Activated naive CD8-positive, alpha-beta T cell treated with anti-CD3 and anti-CD28 coated beads, Interleukin-2, amount 10 ng/mL, durations not matched to agents 7 days and 5 days (primary cell): ENCODE measurements around the gene MBD3. TPM values are rescaled to one million over a fixed set of nuclear protein-coding genes. Genes with fewer than 3 reads are reported as not detected.

Source experiments
- ATAC-seq: fragments of 150-1000 bp; cut with Tn5 transposase; one replicate; pipeline ENCODE4 v1.10.0; 2021; ENCODE audit warnings: low read depth, moderate library complexity
- POLR2A ChIA-PET: fragments of 350-600 bp; sonication (Branson Sonifier 250); formaldehyde crosslinking; loops from one replicate; lab custom pipeline; 2021; ENCODE audit warnings: antibody characterized with exemption; lab: Charles Lee
- DNase-seq: peaks from one replicate; pipeline ENCODE4 v3.0.0; 2021
- H3K27ac Mint-ChIP-seq: one replicate; pipeline ENCODE4 v1.8.0; 2022; ENCODE audit warnings: mild to moderate bottlenecking, mixed read lengths
- H3K27me3 Mint-ChIP-seq: one replicate; pipeline ENCODE4 v1.8.0; 2022; ENCODE audit warnings: mild to moderate bottlenecking, moderate library complexity, mixed read lengths
- H3K36me3 Mint-ChIP-seq: one replicate; pipeline ENCODE4 v1.8.0; 2021; ENCODE audit warnings: mild to moderate bottlenecking, mixed read lengths
- H3K4me1 Mint-ChIP-seq: one replicate; pipeline ENCODE4 v1.8.0; 2021; ENCODE audit warnings: mixed read lengths
- H3K4me3 Mint-ChIP-seq: one replicate; pipeline ENCODE4 v1.8.0; 2022; ENCODE audit warnings: mild to moderate bottlenecking, moderate library complexity, mixed read lengths
- H3K9me3 Mint-ChIP-seq: one replicate; pipeline ENCODE4 v1.8.0; 2021; ENCODE audit warnings: mixed read lengths
- total RNA-seq, 2 experiments: library from RNA; stranded (reverse); gene quantifications; one replicate each; pipeline ENCODE4 v1.2.3, GENCODE V29; 2021

The MBD3 gene
- total RNA-seq, 2 experiments from 2014 or later: 68.9 to 72.7 TPM

DNA sequence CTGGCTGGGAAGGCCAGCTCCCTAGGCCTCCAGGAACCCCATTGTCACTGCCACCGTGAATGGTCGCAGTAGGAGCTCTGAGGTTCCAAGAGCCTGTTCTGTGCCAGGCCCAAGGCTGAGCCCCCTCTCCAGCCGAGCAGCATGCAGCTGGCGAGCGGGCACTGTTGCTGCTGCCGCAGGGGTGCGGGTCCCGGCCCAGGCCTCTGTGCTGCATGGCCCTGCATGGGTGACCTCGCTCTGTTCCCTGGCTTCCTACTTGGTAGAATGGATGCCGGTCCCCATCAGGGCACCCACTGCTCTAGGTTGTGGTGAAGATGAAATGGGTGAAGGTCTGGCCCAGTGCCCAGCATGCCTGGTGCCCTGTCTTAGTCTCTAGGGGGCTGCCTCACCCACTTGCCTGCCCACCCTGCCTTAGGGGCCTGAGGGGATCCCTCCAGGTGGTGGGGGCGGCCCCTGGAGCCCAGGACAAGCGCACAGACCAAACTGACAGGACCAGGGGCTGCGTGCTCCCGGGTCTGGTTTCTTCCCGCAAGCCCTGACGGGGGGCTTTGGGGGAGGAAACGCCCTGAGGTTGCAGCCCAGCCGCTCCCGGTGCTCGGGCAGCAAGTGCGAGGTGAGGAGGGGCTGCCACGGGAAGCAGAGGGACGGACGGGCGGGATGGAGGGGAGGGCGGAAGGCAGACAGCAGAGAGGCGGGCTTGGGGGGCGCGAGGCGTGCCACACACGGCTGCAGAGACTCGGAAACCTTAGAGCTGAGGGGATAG lies 21.3 kb upstream of the MBD3 start:
- peaks cover 26% of the 10 kb centered on the region for H3K36me3 Mint-ChIP-seq
- POLR2A ChIA-PET: no interaction called here

DNA sequence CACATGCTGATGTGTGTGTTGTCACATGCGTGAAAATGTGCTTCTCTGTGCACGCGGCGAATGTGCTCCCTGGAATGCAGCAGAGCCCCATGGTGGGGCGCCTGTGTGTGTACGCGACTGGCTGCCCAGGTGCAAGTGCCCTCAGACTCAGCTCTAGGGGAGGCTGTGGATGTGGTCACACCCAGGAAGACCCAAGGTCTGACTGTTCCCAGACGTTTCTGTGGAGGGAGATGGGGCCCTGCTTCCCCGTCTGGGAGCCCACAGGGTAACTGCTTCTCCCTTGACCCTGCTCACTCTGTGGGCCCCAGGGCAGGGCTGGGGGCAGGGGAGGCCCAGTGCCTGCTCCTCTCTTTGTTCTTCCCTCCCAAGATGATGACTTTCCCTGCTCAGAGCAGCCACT lies 20.5 kb upstream of the MBD3 start:
- DNase-seq: no peak
- no peak for ATAC-seq
- POLR2A ChIA-PET: no interaction called here
- peaks cover 30% of the 10 kb centered on the region for H3K4me1 Mint-ChIP-seq
- H3K4me3 Mint-ChIP-seq: no peak overlapping the region
- no peaks in the 10 kb centered on the region for H3K9me3 Mint-ChIP-seq
- H3K27me3 Mint-ChIP-seq: no peaks in the 10 kb centered on the region
- peak overlapping the region; percentile 16 for H3K27ac Mint-ChIP-seq
- H3K36me3 Mint-ChIP-seq: peaks cover 23% of the 10 kb centered on the region

More for the DNA sequence above, 21.3 kb upstream of the MBD3 start:
- H3K27me3 Mint-ChIP-seq: no peaks in the 10 kb centered on the region
- H3K4me3 Mint-ChIP-seq: no peak overlapping the region
- no peak overlapping the region for H3K27ac Mint-ChIP-seq
- DNase-seq (no peak), ATAC-seq (no peak)
- H3K9me3 Mint-ChIP-seq: no peaks in the 10 kb centered on the region
- H3K4me1 Mint-ChIP-seq: peaks cover 26% of the 10 kb centered on the region

DNA sequence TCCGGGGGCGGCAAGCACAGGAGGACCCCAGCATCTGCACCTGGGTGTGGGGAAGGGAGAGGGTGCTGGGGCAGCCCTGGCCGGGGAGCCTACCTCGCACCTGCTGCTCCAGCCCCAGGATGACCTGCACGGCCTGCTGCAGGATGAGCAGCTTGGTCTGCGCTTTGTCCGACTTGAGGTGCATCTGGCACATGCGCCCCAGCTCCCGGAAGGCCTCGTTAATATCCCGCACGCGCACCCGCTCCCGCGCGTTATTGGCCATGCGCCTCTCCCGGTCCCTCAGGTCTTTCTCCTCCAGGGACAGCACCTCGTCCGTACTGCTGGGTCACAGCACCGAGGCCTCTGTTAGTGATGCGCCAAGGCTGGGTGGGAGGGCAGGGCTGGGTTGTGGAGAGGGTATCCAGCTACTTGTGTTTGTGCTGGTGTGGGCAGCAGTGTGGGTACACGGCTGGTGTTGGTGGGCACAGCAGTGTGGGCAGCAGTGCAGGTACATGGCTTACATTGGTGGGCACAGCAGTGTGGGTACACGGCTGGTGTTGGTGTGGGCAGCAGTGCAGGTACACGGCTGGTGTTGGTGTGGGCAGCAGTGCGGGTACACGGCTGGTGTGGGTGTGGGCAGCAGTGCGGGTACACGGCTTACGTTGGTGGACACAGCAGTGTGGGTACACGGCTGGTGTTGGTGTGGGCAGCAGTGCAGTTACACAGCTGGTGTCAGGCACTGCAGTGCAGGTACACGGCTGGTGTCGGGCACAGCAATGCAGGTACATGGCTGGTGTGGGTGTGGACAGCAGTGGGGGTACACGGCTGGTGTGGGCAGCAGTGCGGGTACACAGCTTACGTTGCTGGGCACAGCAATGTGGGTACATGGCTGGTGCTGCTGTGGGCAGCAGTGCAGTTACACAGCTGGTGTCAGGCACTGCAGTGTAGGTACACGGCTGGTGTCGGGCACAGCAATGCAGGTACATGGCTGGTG lies 19.7 kb upstream of the MBD3 start:
- H3K4me3 Mint-ChIP-seq: no peak overlapping the region
- peaks cover 28% of the 10 kb centered on the region for H3K4me1 Mint-ChIP-seq
- no peak overlapping the region for H3K27ac Mint-ChIP-seq
- ATAC-seq (no peak), DNase-seq (no peak)
- peaks cover 21% of the 10 kb centered on the region for H3K36me3 Mint-ChIP-seq
- H3K27me3 Mint-ChIP-seq: no peaks in the 10 kb centered on the region
- POLR2A ChIA-PET: no interaction called here
- no peaks in the 10 kb centered on the region for H3K9me3 Mint-ChIP-seq

DNA sequence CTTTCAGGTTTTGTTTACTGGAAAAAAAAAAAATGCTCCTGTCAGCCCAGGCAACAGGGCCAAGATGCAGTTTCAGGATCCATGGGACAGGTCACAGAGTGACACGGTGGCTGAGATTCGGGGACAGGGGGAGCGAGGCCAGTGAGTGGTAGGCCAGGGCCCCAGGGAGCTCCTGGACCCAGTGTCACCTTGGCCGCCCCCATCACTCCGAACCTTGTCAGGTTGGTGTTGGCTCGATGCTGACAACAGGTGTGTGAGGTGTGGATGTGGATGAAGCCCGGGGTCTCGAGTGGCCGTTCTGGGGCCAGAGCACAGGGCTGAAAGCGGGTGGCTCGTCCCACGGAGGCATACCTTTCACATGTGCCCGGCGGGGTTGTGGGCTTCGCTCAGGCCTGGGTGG lies 18.7 kb upstream of the MBD3 start:
- DNase-seq (no peak), ATAC-seq (no peak)
- Mint-ChIP-seq H3K4me3 (no peak overlapping the region), H3K27ac (peak overlapping the region; percentile 56), H3K36me3 (peaks cover 16% of the 10 kb centered on the region), H3K27me3 (no peaks in the 10 kb centered on the region), H3K4me1 (peaks cover 28% of the 10 kb centered on the region), H3K9me3 (no peaks in the 10 kb centered on the region)
- POLR2A ChIA-PET: no interaction called here

DNA sequence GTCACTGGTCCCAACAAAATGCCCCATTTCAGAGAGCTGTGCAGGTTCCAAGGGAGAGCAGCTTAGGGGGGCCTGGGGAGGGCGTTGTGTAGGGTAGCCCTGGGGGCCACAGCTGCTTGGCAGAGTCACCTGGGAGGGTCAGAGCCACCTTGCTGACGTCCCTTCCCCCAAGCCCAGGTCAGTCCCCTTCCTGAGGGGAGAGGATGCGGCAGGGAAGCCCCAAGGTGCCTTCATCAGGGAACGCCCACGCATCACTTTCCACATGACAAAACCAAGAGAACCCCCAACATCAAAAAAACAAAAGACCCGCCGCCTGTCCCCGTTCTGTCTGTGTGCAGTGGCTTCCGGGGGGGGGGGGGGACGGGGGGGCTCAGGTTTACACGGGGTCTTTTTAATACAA lies 17.9 kb upstream of the MBD3 start:
- DNase-seq: no peak
- ATAC-seq: no peak
- Mint-ChIP-seq H3K4me1 (peaks cover 31% of the 10 kb centered on the region), H3K27me3 (no peaks in the 10 kb centered on the region), H3K4me3 (no peak overlapping the region), H3K9me3 (no peaks in the 10 kb centered on the region), H3K27ac (no peak overlapping the region), H3K36me3 (peaks cover 11% of the 10 kb centered on the region)
- POLR2A ChIA-PET: no interaction called here

DNA sequence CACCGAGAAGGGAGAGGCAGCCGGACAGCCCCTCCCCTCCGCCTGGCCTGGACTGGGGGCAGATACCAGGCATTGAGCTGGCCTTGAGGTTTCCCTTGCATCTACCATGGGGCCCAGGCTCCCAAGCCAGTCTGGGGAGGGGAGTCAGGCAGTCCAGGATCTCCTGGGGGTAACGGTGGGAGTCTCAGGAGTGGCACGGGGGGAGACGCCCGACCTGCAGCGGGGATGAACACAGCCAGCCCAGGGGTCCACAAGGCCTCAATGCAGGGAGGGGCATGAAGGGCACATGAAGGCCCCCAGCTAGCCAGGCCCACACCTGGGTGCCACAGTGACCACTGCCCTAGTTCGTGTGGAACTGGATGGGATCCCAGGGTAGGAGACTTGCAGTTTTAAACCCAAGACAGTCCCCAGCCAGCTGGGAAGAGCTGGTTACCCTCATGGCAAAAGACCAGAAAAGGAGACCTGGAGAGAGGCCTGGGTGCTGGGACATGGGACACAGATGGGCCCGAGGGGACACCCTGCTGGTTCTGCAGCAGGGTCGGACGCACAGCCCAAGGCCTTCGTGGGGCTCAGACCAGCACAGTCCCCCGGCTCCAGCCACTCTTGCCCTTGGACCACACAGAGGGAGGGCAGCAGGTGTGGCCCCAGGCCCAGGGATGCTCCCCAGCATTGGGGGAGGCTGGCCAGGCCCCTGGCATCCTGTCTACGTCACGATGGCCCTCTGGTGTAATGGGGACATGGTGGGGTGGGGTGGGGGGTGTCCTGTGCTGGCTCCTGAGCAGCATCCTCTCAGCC lies 17.2 kb upstream of the MBD3 start:
- no peak for ATAC-seq
- peak overlapping the region; percentile 51 for H3K4me3 Mint-ChIP-seq
- POLR2A ChIA-PET: interaction anchor here (2.9 to 6.6 kb wide), 2 partner anchors 16 to 42 kb away, joined by 12 to 56 read pairs; partner anchors contain the start of genes MBD3 and TCF3
- H3K4me1 Mint-ChIP-seq: peaks cover 31% of the 10 kb centered on the region
- H3K27ac Mint-ChIP-seq: peak overlapping the region; percentile 67
- peaks cover 9% of the 10 kb centered on the region for H3K36me3 Mint-ChIP-seq
- no peaks in the 10 kb centered on the region for H3K9me3 Mint-ChIP-seq
- DNase-seq: no peak
- H3K27me3 Mint-ChIP-seq: no peaks in the 10 kb centered on the region

DNA sequence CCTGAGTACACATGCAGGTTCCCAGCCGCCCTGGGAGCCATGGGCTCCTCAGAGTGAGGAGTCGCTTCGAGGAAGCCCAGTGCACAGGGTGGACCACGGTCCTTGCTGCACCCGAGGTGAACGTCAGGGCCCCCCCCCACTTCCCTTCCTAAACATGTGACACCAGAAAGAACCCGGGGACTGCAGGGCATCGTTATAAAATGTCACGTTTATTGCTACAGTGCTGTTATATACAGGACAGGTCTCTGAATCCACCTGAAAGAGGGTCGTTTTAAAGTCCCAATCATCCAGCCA lies 16.4 kb upstream of the MBD3 start:
- DNase-seq: no peak
- no peak for ATAC-seq
- no peaks in the 10 kb centered on the region for H3K9me3 Mint-ChIP-seq
- no peak overlapping the region for H3K27ac Mint-ChIP-seq
- H3K36me3 Mint-ChIP-seq: peaks cover 4% of the 10 kb centered on the region
- H3K4me1 Mint-ChIP-seq: peaks cover 33% of the 10 kb centered on the region
- peak overlapping the region; percentile 37 for H3K4me3 Mint-ChIP-seq
- no peaks in the 10 kb centered on the region for H3K27me3 Mint-ChIP-seq
- POLR2A ChIA-PET: interaction anchor here (2.9 to 6.6 kb wide), 2 partner anchors 15 to 43 kb away, joined by 12 to 56 read pairs; partner anchors contain the start of genes MBD3 and TCF3

DNA sequence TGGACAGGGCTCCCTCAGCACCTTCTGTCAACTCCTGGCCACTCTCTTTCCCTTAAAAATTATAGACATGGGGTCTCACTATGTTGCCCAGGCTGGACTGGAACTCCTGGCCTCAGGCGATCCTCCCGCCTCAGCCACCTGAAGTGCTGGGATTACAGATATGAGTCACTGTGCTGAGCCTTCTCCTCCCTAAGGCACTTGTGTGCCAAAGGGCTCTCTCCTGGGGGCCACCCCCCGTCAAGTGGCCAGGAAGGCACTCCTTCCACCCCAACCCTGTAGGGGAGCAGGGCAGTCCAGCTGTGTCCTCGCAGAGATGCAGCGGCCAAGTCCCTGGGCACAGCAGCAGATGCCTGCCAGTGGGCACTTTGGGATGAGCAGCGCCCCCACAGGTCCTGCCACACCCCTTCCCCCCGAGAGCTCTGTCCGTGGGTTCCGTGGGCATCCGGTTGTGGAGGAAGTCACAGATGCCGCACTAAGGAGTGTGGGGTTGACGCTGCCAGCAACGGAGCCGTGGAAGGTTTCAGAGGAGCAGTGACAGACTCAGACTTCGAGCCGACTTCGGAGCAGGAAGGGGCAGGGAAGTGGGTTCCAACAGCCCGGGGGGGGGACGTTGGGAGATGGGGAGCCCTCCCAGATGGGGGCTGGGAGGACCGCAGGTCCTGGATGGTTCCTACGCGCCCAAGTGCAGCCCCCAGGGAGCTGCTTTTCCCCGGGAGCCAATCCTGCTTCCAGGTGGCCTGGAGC lies 15.9 kb upstream of the MBD3 start:
- H3K4me1 Mint-ChIP-seq: peaks cover 33% of the 10 kb centered on the region
- POLR2A ChIA-PET: interaction anchor here (0.7 to 6.6 kb wide), 3 partner anchors 15 to 340 kb away, joined by 4 to 56 read pairs (median 12); partner anchors contain the start of genes MBD3 and TCF3
- peaks cover 4% of the 10 kb centered on the region for H3K36me3 Mint-ChIP-seq
- no peaks in the 10 kb centered on the region for H3K27me3 Mint-ChIP-seq
- no peaks in the 10 kb centered on the region for H3K9me3 Mint-ChIP-seq
- ATAC-seq (no peak), DNase-seq (peak; percentile 51)
- peak overlapping the region; percentile 47 for H3K4me3 Mint-ChIP-seq
- peak overlapping the region; percentile 82 for H3K27ac Mint-ChIP-seq

DNA sequence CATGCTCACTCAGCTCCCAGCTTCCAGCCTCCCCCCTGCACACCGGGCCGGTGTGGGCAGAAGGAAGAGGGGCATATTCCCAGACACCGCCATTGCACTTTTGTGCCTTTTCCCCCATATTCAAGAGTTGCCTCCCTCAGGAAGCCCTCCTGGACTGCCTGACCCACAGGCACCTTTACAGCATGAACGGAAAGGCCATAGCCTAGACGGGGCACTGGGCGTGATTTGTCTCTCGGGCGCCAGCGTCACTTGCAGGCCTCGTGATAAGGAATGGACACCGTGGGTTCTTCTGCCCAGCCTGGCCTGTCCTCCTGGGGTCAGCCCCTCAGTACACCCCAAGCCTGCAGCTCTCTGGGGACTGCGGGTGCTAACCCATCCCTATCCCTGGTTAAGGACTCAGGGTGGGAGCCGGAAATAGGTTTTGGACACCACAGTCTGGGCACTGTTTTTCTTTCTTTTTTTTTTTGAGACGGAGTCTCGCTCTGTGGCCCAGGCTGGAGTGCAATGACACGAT lies 13.5 kb upstream of the MBD3 start:
- peaks cover 6% of the 10 kb centered on the region for H3K36me3 Mint-ChIP-seq
- H3K27me3 Mint-ChIP-seq: no peaks in the 10 kb centered on the region
- peak overlapping the region; percentile 91 for H3K4me3 Mint-ChIP-seq
- no peak for DNase-seq
- ATAC-seq: peak; percentile 0
- peak overlapping the region; percentile 99 for H3K27ac Mint-ChIP-seq
- POLR2A ChIA-PET: interaction anchor here (0.5 to 6.6 kb wide), 8 partner anchors 13 to 337 kb away, joined by 3 to 56 read pairs (median 6); partner anchors contain the start of genes CIRBP and MBD3
- no peaks in the 10 kb centered on the region for H3K9me3 Mint-ChIP-seq
- peaks cover 38% of the 10 kb centered on the region for H3K4me1 Mint-ChIP-seq

DNA sequence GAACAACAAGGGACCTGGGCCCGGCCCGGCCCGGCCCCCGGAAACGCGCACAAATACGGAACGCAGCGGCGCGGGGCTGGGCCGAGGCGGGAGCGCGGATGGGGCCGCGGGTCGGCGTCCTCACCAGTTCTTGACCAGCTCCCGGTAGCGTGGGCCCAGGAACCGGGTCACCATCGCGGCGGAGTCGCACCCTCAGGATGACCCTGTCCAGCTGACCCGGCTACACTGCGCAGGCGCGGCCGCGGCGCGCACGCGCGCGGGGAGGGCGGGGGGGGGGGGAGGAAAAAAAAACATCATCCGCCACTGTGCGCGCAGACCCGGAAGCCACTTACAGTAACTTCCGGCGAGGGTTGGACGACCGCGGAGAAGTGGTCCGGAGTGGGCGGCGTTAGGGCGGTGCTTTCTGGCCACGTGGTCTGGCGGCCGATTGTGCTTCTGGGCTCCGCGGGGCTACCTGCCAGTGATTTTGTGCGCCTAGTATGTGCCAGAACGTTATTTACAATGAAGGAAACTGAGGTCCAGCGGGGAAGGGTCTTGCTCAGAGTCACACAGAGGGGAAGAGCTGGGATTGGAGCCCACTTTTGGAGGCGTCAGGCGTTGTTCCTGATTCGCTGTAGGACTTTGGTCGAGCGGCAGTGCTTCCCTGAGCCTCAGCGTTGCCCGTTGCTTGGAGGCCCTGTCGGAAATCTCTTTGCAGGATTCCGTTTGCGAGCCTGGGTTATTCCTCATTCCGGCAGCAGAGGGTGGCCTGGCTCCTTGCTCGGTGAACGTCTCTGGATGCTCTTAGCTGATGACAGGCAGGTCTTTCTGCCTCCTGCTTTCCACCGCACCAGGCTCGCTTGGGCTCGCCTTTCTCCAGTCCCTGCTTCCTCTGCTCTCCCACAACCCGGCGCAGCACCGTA lies 12.8 kb upstream of the MBD3 start, which contains the start of gene UQCR11:
Gene UQCR11, minus strand, starts transcription at position 227 of the 902 bp plus-strand sequence. Its CDS starts 53 bp downstream, at position 174.
- POLR2A ChIA-PET: interaction anchor here (0.5 to 6.6 kb wide), 8 partner anchors 12 to 336 kb away, joined by 3 to 56 read pairs (median 6); partner anchors contain the start of genes CIRBP and MBD3
- Mint-ChIP-seq H3K27me3 (no peaks in the 10 kb centered on the region), H3K4me3 (peak within 1 kb of the TSS; percentile 91), H3K27ac (peak within 1 kb of the TSS; percentile 99), H3K4me1 (peaks cover 36% of the 10 kb centered on the region), H3K9me3 (no peaks in the 10 kb centered on the region), H3K36me3 (peaks cover 5% of the 10 kb centered on the region)
- ATAC-seq (peak; percentile 83), DNase-seq (peak; percentile 92)

DNA sequence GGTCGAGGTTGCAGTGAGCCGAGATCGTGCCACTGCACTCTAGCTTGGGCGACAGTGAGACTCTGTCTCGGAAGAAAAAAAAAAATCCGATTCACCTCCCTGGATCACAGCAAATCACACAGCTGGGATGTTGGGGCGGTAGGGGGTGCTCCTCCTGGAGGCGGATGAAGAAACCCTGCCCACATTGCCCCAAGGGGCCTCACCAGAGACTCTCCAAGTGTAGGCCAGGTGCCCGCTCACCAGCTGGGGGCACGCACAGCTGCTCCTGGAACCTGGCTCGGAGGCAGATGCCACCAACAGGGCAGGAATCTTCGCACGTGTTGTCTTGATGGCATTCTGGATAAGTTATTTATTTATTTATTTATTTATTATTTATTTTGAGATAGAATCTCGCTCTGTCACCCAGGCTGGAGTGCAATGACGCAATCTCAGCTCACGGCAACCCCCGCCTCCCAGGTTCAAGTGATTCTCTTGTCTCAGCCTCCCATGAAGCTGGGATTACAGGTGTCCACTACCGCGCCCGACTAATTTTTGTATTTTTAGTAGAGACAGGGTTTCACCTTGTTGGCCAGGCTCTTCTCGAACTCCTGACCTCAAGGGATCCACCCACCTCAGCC lies 9.5 kb upstream of the MBD3 start:
- no peak overlapping the region for H3K27ac Mint-ChIP-seq
- H3K9me3 Mint-ChIP-seq: no peaks in the 10 kb centered on the region
- ATAC-seq (no peak), DNase-seq (no peak)
- no peaks in the 10 kb centered on the region for H3K27me3 Mint-ChIP-seq
- peaks cover 17% of the 10 kb centered on the region for H3K4me1 Mint-ChIP-seq
- no peak overlapping the region for H3K4me3 Mint-ChIP-seq
- H3K36me3 Mint-ChIP-seq: peaks cover 8% of the 10 kb centered on the region
- POLR2A ChIA-PET: interaction anchor here (1.4 to 1.5 kb wide), 2 partner anchors 9 to 14 kb away, joined by 3 to 8 read pairs; partner anchors contain the start of gene MBD3
